ENCODE results near the gene LARGE1. TPM values are rescaled to one million over a fixed set of nuclear protein-coding genes. Genes with fewer than 3 reads are reported as not detected.

Gene LARGE1
- total RNA-seq, 1 experiment from 2014 or later: 2.5 TPM

- intact Hi-C loops (cut with micrococcal nuclease; ENCODE audit: unreplicated experiment) (no loop called here), in situ Hi-C loops (cut with HindIII; ENCODE audit: low pct_unique_long_range_greater_than_20kb, low sequenced_read_pairs) (no loop called here)
- Histone ChIP-seq H3K4me3 (ENCODE audit: low read depth in 2 of 2, low read length in 2 of 2) (no peak overlapping the region), H3K27me3 (ENCODE audit: control insufficient read depth, insufficient read depth, low read length) (no peaks in the 10 kb centered on the region), H3K4me1 (ENCODE audit: control insufficient read depth, insufficient read depth, low read length) (no peaks in the 10 kb centered on the region), H3K27ac (ENCODE audit: low read length) (no peak overlapping the region), H3K9me3 (ENCODE audit: control insufficient read depth, insufficient read depth, low read depth, low read length) (no peaks in the 10 kb centered on the region), H3K36me3 (ENCODE audit: control insufficient read depth, insufficient read depth, low read length) (no peaks in the 10 kb centered on the region)
- DNase-seq (ENCODE audit: low read depth, low spot score) (no peak), ATAC-seq (no peak)
- TF ChIP-seq SIN3A (IDR thresholded peaks at IDR 0.05; ENCODE audit: borderline replicate concordance, insufficient read depth, low read depth, low read length) (no peak), POLR2AphosphoS5 (IDR thresholded peaks at IDR 0.05; ENCODE audit: low read depth, low read length) (no peak), TCF7L2 (IDR thresholded peaks at IDR 0.05; ENCODE audit: low read depth, low read length) (no peak), CTCF (IDR thresholded peaks at IDR 0.05) (no peak)
- TF ChIP-seq, protein P1, sequence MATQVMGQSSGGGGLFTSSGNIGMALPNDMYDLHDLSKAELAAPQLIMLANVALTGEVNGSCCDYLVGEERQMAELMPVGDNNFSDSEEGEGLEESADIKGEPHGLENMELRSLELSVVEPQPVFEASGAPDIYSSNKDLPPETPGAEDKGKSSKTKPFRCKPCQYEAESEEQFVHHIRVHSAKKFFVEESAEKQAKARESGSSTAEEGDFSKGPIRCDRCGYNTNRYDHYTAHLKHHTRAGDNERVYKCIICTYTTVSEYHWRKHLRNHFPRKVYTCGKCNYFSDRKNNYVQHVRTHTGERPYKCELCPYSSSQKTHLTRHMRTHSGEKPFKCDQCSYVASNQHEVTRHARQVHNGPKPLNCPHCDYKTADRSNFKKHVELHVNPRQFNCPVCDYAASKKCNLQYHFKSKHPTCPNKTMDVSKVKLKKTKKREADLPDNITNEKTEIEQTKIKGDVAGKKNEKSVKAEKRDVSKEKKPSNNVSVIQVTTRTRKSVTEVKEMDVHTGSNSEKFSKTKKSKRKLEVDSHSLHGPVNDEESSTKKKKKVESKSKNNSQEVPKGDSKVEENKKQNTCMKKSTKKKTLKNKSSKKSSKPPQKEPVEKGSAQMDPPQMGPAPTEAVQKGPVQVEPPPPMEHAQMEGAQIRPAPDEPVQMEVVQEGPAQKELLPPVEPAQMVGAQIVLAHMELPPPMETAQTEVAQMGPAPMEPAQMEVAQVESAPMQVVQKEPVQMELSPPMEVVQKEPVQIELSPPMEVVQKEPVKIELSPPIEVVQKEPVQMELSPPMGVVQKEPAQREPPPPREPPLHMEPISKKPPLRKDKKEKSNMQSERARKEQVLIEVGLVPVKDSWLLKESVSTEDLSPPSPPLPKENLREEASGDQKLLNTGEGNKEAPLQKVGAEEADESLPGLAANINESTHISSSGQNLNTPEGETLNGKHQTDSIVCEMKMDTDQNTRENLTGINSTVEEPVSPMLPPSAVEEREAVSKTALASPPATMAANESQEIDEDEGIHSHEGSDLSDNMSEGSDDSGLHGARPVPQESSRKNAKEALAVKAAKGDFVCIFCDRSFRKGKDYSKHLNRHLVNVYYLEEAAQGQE (IDR thresholded peaks at IDR 0.05; ENCODE audit: insufficient read depth in 1 of 2, low read depth in 2 of 2, low read length in 1 of 2): no peak
- ChIA-PET POLR2A (no interaction called here), CTCF (no interaction called here)
- no TSS peak for BruUV-seq (replicated peaks)
These were observed 357.8 kb downstream of the LARGE1 start for GRCh38 chr22:33562501-33562900.

- in situ Hi-C loops (cut with HindIII; ENCODE audit: low pct_unique_long_range_greater_than_20kb, low sequenced_read_pairs) (no loop called here), intact Hi-C loops (cut with micrococcal nuclease; ENCODE audit: unreplicated experiment) (no loop called here)
- TF ChIP-seq SIN3A (IDR thresholded peaks at IDR 0.05; ENCODE audit: borderline replicate concordance, insufficient read depth, low read depth, low read length) (no peak), CTCF (IDR thresholded peaks at IDR 0.05) (no peak), TCF7L2 (IDR thresholded peaks at IDR 0.05; ENCODE audit: low read depth, low read length) (no peak), POLR2AphosphoS5 (IDR thresholded peaks at IDR 0.05; ENCODE audit: low read depth, low read length) (no peak)
- TF ChIP-seq, protein P1 (IDR thresholded peaks at IDR 0.05; ENCODE audit: insufficient read depth in 1 of 2, low read depth in 2 of 2, low read length in 1 of 2): no peak
- no peaks in the 10 kb centered on the region for H3K4me1 ChIP-seq (ENCODE audit: control insufficient read depth, insufficient read depth, low read length)
- no TSS peak for BruUV-seq (replicated peaks)
- no peak overlapping the region for H3K4me3 ChIP-seq (ENCODE audit: low read depth in 2 of 2, low read length in 2 of 2)
- no peak overlapping the region for H3K27ac ChIP-seq (ENCODE audit: low read length)
- H3K27me3 ChIP-seq (ENCODE audit: control insufficient read depth, insufficient read depth, low read length): no peaks in the 10 kb centered on the region
- no peak for DNase-seq (ENCODE audit: low read depth, low spot score)
- no peak for ATAC-seq
- POLR2A ChIA-PET: no interaction called here
- H3K9me3 ChIP-seq (ENCODE audit: control insufficient read depth, insufficient read depth, low read depth, low read length): no peaks in the 10 kb centered on the region
- CTCF ChIA-PET: no interaction called here
- no peaks in the 10 kb centered on the region for H3K36me3 ChIP-seq (ENCODE audit: control insufficient read depth, insufficient read depth, low read length)
These were observed 359.0 kb downstream of the LARGE1 start for GRCh38 chr22:33561149-33561807.

All from Panc1 (cell line).